SK-N-SH (cell line): ENCODE data around the gene ANKRD65. TPM values are rescaled to one million over a fixed set of nuclear protein-coding genes. Genes with fewer than 3 reads are reported as not detected.
"Not testable (repeated sequence)": the region's sequence is repeated elsewhere in the genome, so short reads cannot be mapped to it uniquely, and the experiment has no call there.

ENCODE experiments used
- CTCF ChIA-PET: fragments of 300-600, 350-600 bp; formaldehyde crosslinking; extraction: SDS; loops from one replicate; lab custom pipeline; 2021; lab: Yijun Ruan, JAX
- POLR2A ChIA-PET: fragments of 350-600 bp; sonication (Branson Sonifier 250); formaldehyde crosslinking; extraction: SDS; loops from one replicate; lab custom pipeline; 2020; ENCODE audit warnings: antibody characterized with exemption, inconsistent platforms; lab: Yijun Ruan, JAX
- DNase-seq: peaks from one replicate; pipeline ENCODE4 v3.0.0; 2012
- H2AFZ ChIP-seq: fragments of 200-600 bp; sonication (generic); 2 replicates; pipeline ENCODE4 v1.8.1; 2016; ENCODE audit warnings: antibody characterized with exemption, mild to moderate bottlenecking, low read depth
- H3F3A ChIP-seq: fragments of 200-600 bp; sonication (generic); replicated peaks from 2 replicates; pipeline ENCODE3; 2016; ENCODE audit warnings: antibody characterized with exemption, mild to moderate bottlenecking; ENCODE audit not compliant: insufficient read depth
- H3K27ac ChIP-seq, 2 experiments: fragments of 200-500 bp in 1 of 2; fragments of 200-600 bp in 1 of 2; sonication (Bioruptor generic) in 1 of 2; sonication (generic), shearing (Covaris generic) in 1 of 2; 2 replicates each; pipeline versions ENCODE4 v1.5.1 to v1.6.1; 2014 to 2016; ENCODE audit warnings: low read depth in 2 of 2, inconsistent platforms in 1 of 2, low read length in 1 of 2, mild to moderate bottlenecking in 1 of 2, mixed read lengths in 1 of 2
- H3K27me3 ChIP-seq: fragments of 200-600 bp; sonication (generic), shearing (Covaris generic); 2 replicates; pipeline ENCODE4 v1.6.1; 2016; ENCODE audit warnings: mixed run types; ENCODE audit not compliant: insufficient read depth
- H3K36me3 ChIP-seq, 2 experiments: fragments of 200-500 bp in 1 of 2; fragments of 200-600 bp in 1 of 2; sonication (Bioruptor generic) in 1 of 2; sonication (generic) in 1 of 2; replicated peaks in 1 of 2; 2 replicates each; pipeline versions ENCODE3 to v1.5.1; 2014 to 2016; ENCODE audit warnings: low read length in 1 of 2, mild to moderate bottlenecking in 1 of 2; ENCODE audit not compliant: insufficient read depth in 2 of 2, control insufficient read depth in 1 of 2
- H3K4me1 ChIP-seq, 2 experiments: fragments of 200-500 bp in 1 of 2; fragments of 200-600 bp in 1 of 2; sonication (Bioruptor generic) in 1 of 2; sonication (generic), shearing (Covaris generic) in 1 of 2; 2 replicates each; pipeline versions ENCODE4 v1.5.1 to v1.6.1; 2014 to 2016; ENCODE audit warnings: low read depth in 1 of 2, low read length in 1 of 2, mixed run types in 1 of 2; ENCODE audit not compliant: insufficient read depth in 2 of 2, control insufficient read depth in 1 of 2
- H3K4me2 ChIP-seq: fragments of 200-600 bp; sonication (generic), shearing (Covaris generic); 2 replicates; pipeline ENCODE4 v1.6.1; 2017; ENCODE audit warnings: mixed run types
- H3K4me3 ChIP-seq, 2 experiments: fragments of 200-500 bp in 1 of 2; fragments of 200-600 bp in 1 of 2; sonication (Bioruptor generic) in 1 of 2; sonication (generic), shearing (Covaris generic) in 1 of 2; 2 replicates each; pipeline versions ENCODE4 v1.5.1 to v1.8.1; 2014 to 2016; ENCODE audit warnings: low read depth in 2 of 2, inconsistent platforms in 1 of 2, low read length in 1 of 2, mild to moderate bottlenecking in 1 of 2, mixed read lengths in 1 of 2, moderate library complexity in 1 of 2
- H3K79me2 ChIP-seq: fragments of 200-600 bp; sonication (generic); 2 replicates; pipeline ENCODE4 v1.8.1; 2017; ENCODE audit warnings: mild to moderate bottlenecking; ENCODE audit not compliant: insufficient read depth
- H3K9ac ChIP-seq: fragments of 200-600 bp; sonication (generic); 2 replicates; pipeline ENCODE4 v1.6.1; 2017; ENCODE audit warnings: mixed run types
- H3K9me2 ChIP-seq: fragments of 200-600 bp; sonication (generic); 2 replicates; pipeline ENCODE4 v1.6.1; 2017; ENCODE audit warnings: mixed run types
- H3K9me3 ChIP-seq: fragments of 200-600 bp; sonication (generic); 2 replicates; pipeline ENCODE4 v1.6.1; 2017; ENCODE audit warnings: mixed run types, mild to moderate bottlenecking, moderate library complexity
- H4K20me1 ChIP-seq: fragments of 200-600 bp; sonication (generic); 2 replicates; pipeline ENCODE4 v1.6.1; 2017; ENCODE audit warnings: mild to moderate bottlenecking, mixed run types; ENCODE audit not compliant: insufficient read depth
- CHD2 ChIP-seq: fragments of 150-350 bp; IDR thresholded peaks from 2 replicates; pipeline ENCODE4 v1.6.1; 2018; ENCODE audit warnings: low read length; ENCODE audit not compliant: partially characterized antibody
- GATA2 ChIP-seq: sonication (generic); formaldehyde crosslinking; IDR thresholded peaks from 2 replicates; pipeline ENCODE4 v1.5.0; 2020; ENCODE audit warnings: mild to moderate bottlenecking, missing genetic modification reagents
- PBX3 ChIP-seq: IDR thresholded peaks from 2 replicates; pipeline ENCODE4; 2012
- POLR2AphosphoS5 ChIP-seq: IDR thresholded peaks from 2 replicates; pipeline ENCODE4 v1.6.1; 2012; ENCODE audit warnings: low read depth, low read length
- RCOR1 ChIP-seq: fragments of 150-350 bp; IDR thresholded peaks from 2 replicates; pipeline ENCODE4 v1.6.1; 2017; ENCODE audit warnings: antibody characterized with exemption, low read length
- RXRA ChIP-seq: IDR thresholded peaks from 2 replicates; pipeline ENCODE4 v1.4.0; 2012; ENCODE audit warnings: low read depth, mild to moderate bottlenecking, borderline replicate concordance
- SMC3 ChIP-seq: IDR thresholded peaks from 2 replicates; pipeline ENCODE4 v1.6.1; 2012; ENCODE audit warnings: low read depth, low read length, improper control_type of control experiment
- USF1 ChIP-seq: IDR thresholded peaks from 2 replicates; pipeline ENCODE4 v1.4.0; 2012; ENCODE audit warnings: low read depth, borderline replicate concordance
- USF2 ChIP-seq: fragments of 150-350 bp; IDR thresholded peaks from 2 replicates; pipeline ENCODE4 v1.6.1; 2017; ENCODE audit warnings: antibody characterized with exemption, low read length, low read depth, borderline replicate concordance
- WGBS: methylation state at CpG from one replicate; pipeline ENCODE4 v1.1.6; 2017; ENCODE audit warnings: low lambda C conversion rate; 5-methylcytosine and 5-hydroxymethylcytosine counted together
- polyA plus RNA-seq, 3 experiments: library from polyadenylated mRNA; depleted of rRNA; stranded (reverse); fragments of >200 nt; gene quantifications; 2 replicates each; pipeline ENCODE4 v1.2.3, GENCODE V29; 2012

ANKRD65 gene
- polyA plus RNA-seq, 1 of the 3 experiments (the other 2 are of a cell fraction): 0.07 TPM

GRCh38 chr1:1449099-1449739 is 28.1 kb upstream of the ANKRD65 start, which contains the start of gene ATAD3C:
Gene ATAD3C, plus strand, starts transcription at chr1:1449689. Its CDS starts 995 bp downstream, at chr1:1450684.
- Histone ChIP-seq H3K79me2 (no peaks in the 10 kb centered on the region), H3K4me2 (no peak within 1 kb of the TSS), H3K4me1 (no peaks in the 10 kb centered on the region), H3F3A (no peaks in the 10 kb centered on the region), H3K27me3 (no peaks in the 10 kb centered on the region), H4K20me1 (no peaks in the 10 kb centered on the region), H3K9me2 (no peaks in the 10 kb centered on the region), H3K9ac (no peak within 1 kb of the TSS), H3K4me3 (no peak within 1 kb of the TSS), H3K27ac (no peak within 1 kb of the TSS), H3K9me3 (no peaks in the 10 kb centered on the region), H3K36me3 (no peaks in the 10 kb centered on the region), H2AFZ (0 out of 2 replicates have a peak within 1 kb of the TSS, but pooled peaks have one; percentile 16)
- DNase-seq: no peak
- no peak for TF ChIP-seq GATA2
- TF ChIP-seq CHD2: no peak
- no peak for TF ChIP-seq USF2
- no peak for TF ChIP-seq SMC3
- TF ChIP-seq POLR2AphosphoS5: no peak
- no peak for TF ChIP-seq PBX3
- TF ChIP-seq USF1: no peak
- no peak for TF ChIP-seq RCOR1
- TF ChIP-seq RXRA: no peak
- POLR2A ChIA-PET: no interaction called here
- WGBS: 60% methylated on average over 6 of the region's 6 CpGs
- CTCF ChIA-PET: no interaction called here

- H3K9ac ChIP-seq, H3K4me2 ChIP-seq, CTCF ChIA-PET, H3K4me1 ChIP-seq, POLR2A ChIA-PET, H3K79me2 ChIP-seq, H3K4me3 ChIP-seq, H3F3A ChIP-seq, H4K20me1 ChIP-seq, DNase-seq, H3K27me3 ChIP-seq, H2AFZ ChIP-seq, H3K36me3 ChIP-seq, H3K27ac ChIP-seq, H3K9me3 ChIP-seq, H3K9me2 ChIP-seq: not testable (repeated sequence)
- WGBS: 95% methylated on average over 17 of the region's 19 CpGs
Measured at GRCh38 chr1:1446631-1447030, 25.6 kb upstream of the ANKRD65 start.
